GM23338 (cell line): ENCODE data around the gene CATSPERZ. TPM values are rescaled to one million over a fixed set of nuclear protein-coding genes. Genes with fewer than 3 reads are reported as not detected.

Experiments used
- ATAC-seq: fragments of 200-7000 bp; cut with Tn5 transposase; 3 replicates; pipeline ENCODE4 v1.9.1; 2020
- DNase-seq: peaks from one replicate; pipeline ENCODE4 v3.0.0-alpha.2; 2015; ENCODE audit warnings: low spot score
- H2AFZ ChIP-seq: fragments of 200-600 bp; sonication (generic); 2 replicates; pipeline ENCODE4 v1.8.0; 2016; ENCODE audit warnings: antibody characterized with exemption, mild to moderate bottlenecking, moderate library complexity
- H3F3A ChIP-seq: fragments of 200-600 bp; sonication (generic); replicated peaks from 2 replicates; pipeline ENCODE4 v1.8.0; 2017; ENCODE audit warnings: antibody characterized with exemption, mixed run types, low read depth
- H3K27ac ChIP-seq: fragments of 200-600 bp; sonication (generic); 2 replicates; pipeline ENCODE4 v1.6.1; 2016; ENCODE audit warnings: low read depth
- H3K27me3 ChIP-seq: fragments of 200-600 bp; sonication (generic); 2 replicates; pipeline ENCODE4 v1.8.0; 2016; ENCODE audit warnings: mild to moderate bottlenecking, mixed run types, moderate library complexity; ENCODE audit not compliant: insufficient read depth
- H3K36me3 ChIP-seq: fragments of 200-600 bp; sonication (generic); 2 replicates; pipeline ENCODE4 v1.8.0; 2016; ENCODE audit warnings: mild to moderate bottlenecking; ENCODE audit not compliant: insufficient read depth
- H3K4me1 ChIP-seq: fragments of 200-600 bp; sonication (generic); 2 replicates; pipeline ENCODE4 v1.8.0; 2016; ENCODE audit warnings: mild to moderate bottlenecking, moderate library complexity; ENCODE audit not compliant: insufficient read depth
- H3K4me2 ChIP-seq: fragments of 200-600 bp; sonication (generic); 2 replicates; pipeline ENCODE4 v1.7.1; 2017; ENCODE audit warnings: mixed run types
- H3K4me3 ChIP-seq: fragments of 200-600 bp; sonication (generic); 2 replicates; pipeline ENCODE4 v1.6.1; 2016; ENCODE audit warnings: mixed run types
- H3K79me2 ChIP-seq: fragments of 200-600 bp; sonication (generic); replicated peaks from 2 replicates; pipeline ENCODE4 v1.8.0; 2017; ENCODE audit warnings: mild to moderate bottlenecking; ENCODE audit not compliant: insufficient read depth
- H3K9me2 ChIP-seq: fragments of 200-600 bp; sonication (generic); 2 replicates; pipeline ENCODE4 v1.8.0; 2017; ENCODE audit not compliant: insufficient read depth
- H4K20me1 ChIP-seq: fragments of 200-600 bp; sonication (generic); replicated peaks from 2 replicates; pipeline ENCODE4 v1.8.0; 2017; ENCODE audit warnings: mild to moderate bottlenecking; ENCODE audit not compliant: insufficient read depth
- H3K27ac Mint-ChIP-seq: 2 replicates; pipeline ENCODE4 v1.8.0; 2020; ENCODE audit warnings: inconsistent platforms, mild to moderate bottlenecking, moderate library complexity, mixed read lengths
- H3K27me3 Mint-ChIP-seq: 3 replicates; pipeline ENCODE4 v1.8.0; 2022; ENCODE audit warnings: low read depth, mild to moderate bottlenecking, moderate library complexity, mixed read lengths, inconsistent platforms; ENCODE audit not compliant: insufficient read depth, poor library complexity
- H3K36me3 Mint-ChIP-seq: 3 replicates; pipeline ENCODE4 v1.8.0; 2021; ENCODE audit warnings: low read depth, mild to moderate bottlenecking, inconsistent platforms, moderate library complexity, mixed read lengths
- H3K4me1 Mint-ChIP-seq: 3 replicates; pipeline ENCODE4 v1.8.0; 2020; ENCODE audit warnings: mild to moderate bottlenecking, inconsistent platforms, mixed read lengths
- H3K4me3 Mint-ChIP-seq: 3 replicates; pipeline ENCODE4 v1.8.0; 2021; ENCODE audit warnings: moderate library complexity, mild to moderate bottlenecking, inconsistent platforms, mixed read lengths
- H3K9me3 Mint-ChIP-seq: 3 replicates; pipeline ENCODE4 v1.8.0; 2020; ENCODE audit warnings: moderate library complexity, mild to moderate bottlenecking, inconsistent platforms, mixed read lengths
- CREB1 ChIP-seq: fragments of 250-450 bp; sonication (Bioruptor Pico); IDR thresholded peaks from 2 replicates; pipeline ENCODE4 v1.5.0; 2020; ENCODE audit warnings: low read depth, mild to moderate bottlenecking, moderate library complexity
- EZH2 ChIP-seq: fragments of 200-600 bp; sonication (generic); IDR thresholded peaks from one replicate; pipeline ENCODE4 v1.8.0; 2017; ENCODE audit warnings: antibody characterized with exemption, mild to moderate bottlenecking, low read depth; ENCODE audit not compliant: unreplicated experiment
- EZH2phosphoT487 ChIP-seq: fragments of 200-600 bp; sonication (generic); IDR thresholded peaks from one replicate; pipeline ENCODE4 v1.8.1; 2018; ENCODE audit warnings: antibody characterized with exemption; ENCODE audit not compliant: unreplicated experiment
- JUNB ChIP-seq: IDR thresholded peaks from one replicate; pipeline ENCODE4 v1.6.1; 2016; ENCODE audit warnings: antibody characterized with exemption; ENCODE audit not compliant: unreplicated experiment
- NANOG ChIP-seq: IDR thresholded peaks from 2 replicates; pipeline ENCODE4 v1.6.1; 2016; ENCODE audit warnings: antibody characterized with exemption, borderline replicate concordance
- POLR2AphosphoS5 ChIP-seq: IDR thresholded peaks from 2 replicates; pipeline ENCODE4 v1.6.1; 2016; ENCODE audit warnings: antibody characterized with exemption, low read depth
- STAT1 ChIP-seq: IDR thresholded peaks from one replicate; pipeline ENCODE4 v1.6.1; 2016; ENCODE audit warnings: antibody characterized with exemption; ENCODE audit not compliant: unreplicated experiment
- ZNF114 ChIP-seq: fragments of 250-450 bp; sonication (Bioruptor Pico); IDR thresholded peaks from 2 replicates; pipeline ENCODE4 v1.5.0; 2020; ENCODE audit warnings: mild to moderate bottlenecking, moderate library complexity
- ZNF331 ChIP-seq: fragments of 250-450 bp; sonication (Bioruptor Pico); IDR thresholded peaks from 2 replicates; pipeline ENCODE4 v1.5.0; 2020; ENCODE audit warnings: low read depth, mild to moderate bottlenecking, moderate library complexity
- polyA plus RNA-seq: library from polyadenylated mRNA; unstranded; fragments of >200 nt; fragmentation: Nextera tagmentation; extraction: Ambion mirVana; gene quantifications from 2 replicates; pipeline ENCODE4 v1.2.1, GENCODE V29; 2016
- total RNA-seq: library from RNA; depleted of rRNA; stranded (reverse); fragments of >200 nt; shearing (Covaris generic); gene quantifications from 2 replicates; pipeline ENCODE4 v1.2.3, GENCODE V29; 2014
- TF ChIP-seq, protein P1 (sequence below): IDR thresholded peaks from 2 replicates; pipeline ENCODE4 v1.6.1; 2016; ENCODE audit warnings: antibody characterized with exemption
- TF ChIP-seq, protein P2 (sequence below): IDR thresholded peaks from one replicate; pipeline ENCODE4 v1.6.1; 2018; ENCODE audit warnings: antibody characterized with exemption; ENCODE audit not compliant: unreplicated experiment
- TF ChIP-seq, protein P3 (sequence below), 2 experiments: fragments of 200-600 bp in 1 of 2; sonication (generic) in 1 of 2; conservative IDR thresholded peaks; 2 replicates each; pipeline versions ENCODE4 v1.5.1 to v1.6.1; 2016 to 2017; ENCODE audit warnings: antibody characterized with exemption in 2 of 2, low read depth in 2 of 2, mild to moderate bottlenecking in 2 of 2, moderate library complexity in 1 of 2
- TF ChIP-seq, protein P4 (sequence below): fragments of 250-450 bp; sonication (Bioruptor Pico); IDR thresholded peaks from 2 replicates; pipeline ENCODE4 v1.5.0; 2020; ENCODE audit warnings: mild to moderate bottlenecking, moderate library complexity

Gene CATSPERZ
- total and polyA plus RNA-seq, 2 experiments from 2014 or later = 0.99 TPM; not detected in 1

DNA sequence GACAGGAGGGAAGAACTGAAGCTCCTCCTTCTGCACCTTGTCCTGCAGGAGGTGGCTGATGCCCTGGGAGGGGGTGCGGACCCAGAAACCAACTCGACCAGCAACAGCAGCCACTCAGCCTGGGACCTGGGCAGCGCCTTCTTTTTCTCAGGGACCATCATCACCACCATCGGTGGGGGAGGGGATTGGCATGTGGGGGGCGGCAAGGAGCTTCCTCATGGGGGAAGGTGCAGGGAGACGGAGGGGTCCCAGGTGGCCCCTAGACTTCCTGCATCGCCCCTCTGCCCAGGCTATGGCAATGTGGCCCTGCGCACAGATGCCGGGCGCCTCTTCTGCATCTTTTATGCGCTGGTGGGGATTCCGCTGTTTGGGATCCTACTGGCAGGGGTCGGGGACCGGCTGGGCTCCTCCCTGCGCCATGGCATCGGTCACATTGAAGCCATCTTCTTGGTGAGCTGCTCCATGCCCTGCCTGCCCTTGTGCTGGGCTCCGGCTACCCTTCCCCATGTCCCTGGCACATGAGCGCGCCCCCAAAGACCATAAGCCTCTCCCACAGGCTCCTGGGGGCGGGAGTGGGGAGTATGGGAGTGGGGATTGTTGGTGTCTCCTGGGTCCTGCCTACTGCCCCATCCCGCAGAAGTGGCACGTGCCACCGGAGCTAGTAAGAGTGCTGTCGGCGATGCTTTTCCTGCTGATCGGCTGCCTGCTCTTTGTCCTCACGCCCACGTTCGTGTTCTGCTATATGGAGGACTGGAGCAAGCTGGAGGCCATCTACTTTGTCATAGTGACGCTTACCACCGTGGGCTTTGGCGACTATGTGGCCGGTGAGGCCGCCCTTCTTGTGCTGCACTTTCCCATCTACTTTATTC, 3.1 kb upstream of the CATSPERZ start:
- H3K27ac Mint-ChIP-seq = no peak overlapping the region
- no peaks in the 10 kb centered on the region; the same call in 2 of the 3 replicates for H3K36me3 Mint-ChIP-seq
- Histone ChIP-seq H3K4me3 (peak overlapping the region; percentile 50), H3K4me1 (peaks cover 7% of the 10 kb centered on the region; the same call in 1 of the 2 replicates), H3K79me2 (no peaks in the 10 kb centered on the region), H3K9me2 (no peaks in the 10 kb centered on the region), H3K27me3 (peaks cover 100% of the 10 kb centered on the region), H3K4me2 (peak overlapping the region; percentile 74), H3K27ac (no peak overlapping the region), H2AFZ (peak overlapping the region; percentile 78), H3K36me3 (no peaks in the 10 kb centered on the region), H3F3A (peaks cover 20% of the 10 kb centered on the region), H4K20me1 (peaks cover 19% of the 10 kb centered on the region)
- H3K4me3 Mint-ChIP-seq = peak overlapping the region; percentile 50
- DNase-seq (peak; percentile 43), ATAC-seq (no peak)
- H3K27me3 Mint-ChIP-seq = peaks cover 99% of the 10 kb centered on the region
- TF ChIP-seq JUNB (no peak), ZNF331 (CRISPR knock-in tag) (no peak), POLR2AphosphoS5 (no peak), STAT1 (no peak), EZH2phosphoT487 (peak; percentile 40), CREB1 (CRISPR knock-in tag) (no peak), NANOG (no peak), ZNF114 (no peak), EZH2 (peak; percentile 18)
- TF ChIP-seq, protein P1, sequence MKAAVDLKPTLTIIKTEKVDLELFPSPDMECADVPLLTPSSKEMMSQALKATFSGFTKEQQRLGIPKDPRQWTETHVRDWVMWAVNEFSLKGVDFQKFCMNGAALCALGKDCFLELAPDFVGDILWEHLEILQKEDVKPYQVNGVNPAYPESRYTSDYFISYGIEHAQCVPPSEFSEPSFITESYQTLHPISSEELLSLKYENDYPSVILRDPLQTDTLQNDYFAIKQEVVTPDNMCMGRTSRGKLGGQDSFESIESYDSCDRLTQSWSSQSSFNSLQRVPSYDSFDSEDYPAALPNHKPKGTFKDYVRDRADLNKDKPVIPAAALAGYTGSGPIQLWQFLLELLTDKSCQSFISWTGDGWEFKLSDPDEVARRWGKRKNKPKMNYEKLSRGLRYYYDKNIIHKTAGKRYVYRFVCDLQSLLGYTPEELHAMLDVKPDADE = no peak
- TF ChIP-seq, protein P2, sequence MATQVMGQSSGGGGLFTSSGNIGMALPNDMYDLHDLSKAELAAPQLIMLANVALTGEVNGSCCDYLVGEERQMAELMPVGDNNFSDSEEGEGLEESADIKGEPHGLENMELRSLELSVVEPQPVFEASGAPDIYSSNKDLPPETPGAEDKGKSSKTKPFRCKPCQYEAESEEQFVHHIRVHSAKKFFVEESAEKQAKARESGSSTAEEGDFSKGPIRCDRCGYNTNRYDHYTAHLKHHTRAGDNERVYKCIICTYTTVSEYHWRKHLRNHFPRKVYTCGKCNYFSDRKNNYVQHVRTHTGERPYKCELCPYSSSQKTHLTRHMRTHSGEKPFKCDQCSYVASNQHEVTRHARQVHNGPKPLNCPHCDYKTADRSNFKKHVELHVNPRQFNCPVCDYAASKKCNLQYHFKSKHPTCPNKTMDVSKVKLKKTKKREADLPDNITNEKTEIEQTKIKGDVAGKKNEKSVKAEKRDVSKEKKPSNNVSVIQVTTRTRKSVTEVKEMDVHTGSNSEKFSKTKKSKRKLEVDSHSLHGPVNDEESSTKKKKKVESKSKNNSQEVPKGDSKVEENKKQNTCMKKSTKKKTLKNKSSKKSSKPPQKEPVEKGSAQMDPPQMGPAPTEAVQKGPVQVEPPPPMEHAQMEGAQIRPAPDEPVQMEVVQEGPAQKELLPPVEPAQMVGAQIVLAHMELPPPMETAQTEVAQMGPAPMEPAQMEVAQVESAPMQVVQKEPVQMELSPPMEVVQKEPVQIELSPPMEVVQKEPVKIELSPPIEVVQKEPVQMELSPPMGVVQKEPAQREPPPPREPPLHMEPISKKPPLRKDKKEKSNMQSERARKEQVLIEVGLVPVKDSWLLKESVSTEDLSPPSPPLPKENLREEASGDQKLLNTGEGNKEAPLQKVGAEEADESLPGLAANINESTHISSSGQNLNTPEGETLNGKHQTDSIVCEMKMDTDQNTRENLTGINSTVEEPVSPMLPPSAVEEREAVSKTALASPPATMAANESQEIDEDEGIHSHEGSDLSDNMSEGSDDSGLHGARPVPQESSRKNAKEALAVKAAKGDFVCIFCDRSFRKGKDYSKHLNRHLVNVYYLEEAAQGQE = no peak
- TF ChIP-seq, protein P3, sequence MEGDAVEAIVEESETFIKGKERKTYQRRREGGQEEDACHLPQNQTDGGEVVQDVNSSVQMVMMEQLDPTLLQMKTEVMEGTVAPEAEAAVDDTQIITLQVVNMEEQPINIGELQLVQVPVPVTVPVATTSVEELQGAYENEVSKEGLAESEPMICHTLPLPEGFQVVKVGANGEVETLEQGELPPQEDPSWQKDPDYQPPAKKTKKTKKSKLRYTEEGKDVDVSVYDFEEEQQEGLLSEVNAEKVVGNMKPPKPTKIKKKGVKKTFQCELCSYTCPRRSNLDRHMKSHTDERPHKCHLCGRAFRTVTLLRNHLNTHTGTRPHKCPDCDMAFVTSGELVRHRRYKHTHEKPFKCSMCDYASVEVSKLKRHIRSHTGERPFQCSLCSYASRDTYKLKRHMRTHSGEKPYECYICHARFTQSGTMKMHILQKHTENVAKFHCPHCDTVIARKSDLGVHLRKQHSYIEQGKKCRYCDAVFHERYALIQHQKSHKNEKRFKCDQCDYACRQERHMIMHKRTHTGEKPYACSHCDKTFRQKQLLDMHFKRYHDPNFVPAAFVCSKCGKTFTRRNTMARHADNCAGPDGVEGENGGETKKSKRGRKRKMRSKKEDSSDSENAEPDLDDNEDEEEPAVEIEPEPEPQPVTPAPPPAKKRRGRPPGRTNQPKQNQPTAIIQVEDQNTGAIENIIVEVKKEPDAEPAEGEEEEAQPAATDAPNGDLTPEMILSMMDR (conservative IDR thresholded peaks at IDR 0.05; ENCODE audit: low read depth in 2 of 2) = no peak
- TF ChIP-seq, protein P4, sequence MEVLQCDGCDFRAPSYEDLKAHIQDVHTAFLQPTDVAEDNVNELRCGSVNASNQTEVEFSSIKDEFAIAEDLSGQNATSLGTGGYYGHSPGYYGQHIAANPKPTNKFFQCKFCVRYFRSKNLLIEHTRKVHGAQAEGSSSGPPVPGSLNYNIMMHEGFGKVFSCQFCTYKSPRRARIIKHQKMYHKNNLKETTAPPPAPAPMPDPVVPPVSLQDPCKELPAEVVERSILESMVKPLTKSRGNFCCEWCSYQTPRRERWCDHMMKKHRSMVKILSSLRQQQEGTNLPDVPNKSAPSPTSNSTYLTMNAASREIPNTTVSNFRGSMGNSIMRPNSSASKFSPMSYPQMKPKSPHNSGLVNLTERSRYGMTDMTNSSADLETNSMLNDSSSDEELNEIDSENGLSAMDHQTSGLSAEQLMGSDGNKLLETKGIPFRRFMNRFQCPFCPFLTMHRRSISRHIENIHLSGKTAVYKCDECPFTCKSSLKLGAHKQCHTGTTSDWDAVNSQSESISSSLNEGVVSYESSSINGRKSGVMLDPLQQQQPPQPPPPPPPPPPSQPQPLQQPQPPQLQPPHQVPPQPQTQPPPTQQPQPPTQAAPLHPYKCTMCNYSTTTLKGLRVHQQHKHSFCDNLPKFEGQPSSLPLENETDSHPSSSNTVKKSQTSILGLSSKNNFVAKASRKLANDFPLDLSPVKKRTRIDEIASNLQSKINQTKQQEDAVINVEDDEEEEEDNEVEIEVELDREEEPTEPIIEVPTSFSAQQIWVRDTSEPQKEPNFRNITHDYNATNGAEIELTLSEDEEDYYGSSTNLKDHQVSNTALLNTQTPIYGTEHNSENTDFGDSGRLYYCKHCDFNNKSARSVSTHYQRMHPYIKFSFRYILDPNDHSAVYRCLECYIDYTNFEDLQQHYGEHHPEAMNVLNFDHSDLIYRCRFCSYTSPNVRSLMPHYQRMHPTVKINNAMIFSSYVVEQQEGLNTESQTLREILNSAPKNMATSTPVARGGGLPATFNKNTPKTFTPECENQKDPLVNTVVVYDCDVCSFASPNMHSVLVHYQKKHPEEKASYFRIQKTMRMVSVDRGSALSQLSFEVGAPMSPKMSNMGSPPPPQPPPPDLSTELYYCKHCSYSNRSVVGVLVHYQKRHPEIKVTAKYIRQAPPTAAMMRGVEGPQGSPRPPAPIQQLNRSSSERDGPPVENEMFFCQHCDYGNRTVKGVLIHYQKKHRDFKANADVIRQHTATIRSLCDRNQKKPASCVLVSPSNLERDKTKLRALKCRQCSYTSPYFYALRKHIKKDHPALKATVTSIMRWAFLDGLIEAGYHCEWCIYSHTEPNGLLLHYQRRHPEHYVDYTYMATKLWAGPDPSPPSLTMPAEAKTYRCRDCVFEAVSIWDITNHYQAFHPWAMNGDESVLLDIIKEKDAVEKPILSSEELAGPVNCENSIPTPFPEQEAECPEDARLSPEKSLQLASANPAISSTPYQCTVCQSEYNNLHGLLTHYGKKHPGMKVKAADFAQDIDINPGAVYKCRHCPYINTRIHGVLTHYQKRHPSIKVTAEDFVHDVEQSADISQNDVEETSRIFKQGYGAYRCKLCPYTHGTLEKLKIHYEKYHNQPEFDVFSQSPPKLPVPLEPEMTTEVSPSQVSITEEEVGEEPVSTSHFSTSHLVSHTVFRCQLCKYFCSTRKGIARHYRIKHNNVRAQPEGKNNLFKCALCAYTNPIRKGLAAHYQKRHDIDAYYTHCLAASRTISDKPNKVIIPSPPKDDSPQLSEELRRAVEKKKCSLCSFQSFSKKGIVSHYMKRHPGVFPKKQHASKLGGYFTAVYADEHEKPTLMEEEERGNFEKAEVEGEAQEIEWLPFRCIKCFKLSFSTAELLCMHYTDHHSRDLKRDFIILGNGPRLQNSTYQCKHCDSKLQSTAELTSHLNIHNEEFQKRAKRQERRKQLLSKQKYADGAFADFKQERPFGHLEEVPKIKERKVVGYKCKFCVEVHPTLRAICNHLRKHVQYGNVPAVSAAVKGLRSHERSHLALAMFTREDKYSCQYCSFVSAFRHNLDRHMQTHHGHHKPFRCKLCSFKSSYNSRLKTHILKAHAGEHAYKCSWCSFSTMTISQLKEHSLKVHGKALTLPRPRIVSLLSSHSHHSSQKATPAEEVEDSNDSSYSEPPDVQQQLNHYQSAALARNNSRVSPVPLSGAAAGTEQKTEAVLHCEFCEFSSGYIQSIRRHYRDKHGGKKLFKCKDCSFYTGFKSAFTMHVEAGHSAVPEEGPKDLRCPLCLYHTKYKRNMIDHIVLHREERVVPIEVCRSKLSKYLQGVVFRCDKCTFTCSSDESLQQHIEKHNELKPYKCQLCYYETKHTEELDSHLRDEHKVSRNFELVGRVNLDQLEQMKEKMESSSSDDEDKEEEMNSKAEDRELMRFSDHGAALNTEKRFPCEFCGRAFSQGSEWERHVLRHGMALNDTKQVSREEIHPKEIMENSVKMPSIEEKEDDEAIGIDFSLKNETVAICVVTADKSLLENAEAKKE (CRISPR knock-in tag) = no peak
- no peaks in the 10 kb centered on the region; the same call in 1 of the 3 replicates for H3K9me3 Mint-ChIP-seq
- peaks cover 13% of the 10 kb centered on the region for H3K4me1 Mint-ChIP-seq
